Right lobe of liver (tissue), 4 donors: Measurements from ENCODE around the gene MYO5B.

Experiments used
- POLR2A ChIP-seq: fragments of 450-650 bp; IDR thresholded peaks from one replicate; pipeline ENCODE4 v1.6.1; 2017; ENCODE audit warnings: antibody characterized with exemption, mild to moderate bottlenecking
- TF ChIP-seq, protein P1 (sequence below), 4 donors: fragments of 200-600 bp in 3 of 4; fragments of 450-650 bp in 1 of 4; IDR thresholded peaks; one replicate each; pipeline versions ENCODE4 v1.5.1 to v1.8.0; 2016 to 2022; ENCODE audit warnings: antibody characterized with exemption in 4 of 4, mild to moderate bottlenecking in 2 of 4
- donor health status: DM: no; HTN: no; CAD: no.
- donor health status: DM: no; HTN: no; CAD: no.
- donor health status: DM: no; HTN: yes; CAD: no.

GRCh38 chr18:49913221-49913620, 281.7 kb downstream of the MYO5B start:
- TF ChIP-seq, protein P1, sequence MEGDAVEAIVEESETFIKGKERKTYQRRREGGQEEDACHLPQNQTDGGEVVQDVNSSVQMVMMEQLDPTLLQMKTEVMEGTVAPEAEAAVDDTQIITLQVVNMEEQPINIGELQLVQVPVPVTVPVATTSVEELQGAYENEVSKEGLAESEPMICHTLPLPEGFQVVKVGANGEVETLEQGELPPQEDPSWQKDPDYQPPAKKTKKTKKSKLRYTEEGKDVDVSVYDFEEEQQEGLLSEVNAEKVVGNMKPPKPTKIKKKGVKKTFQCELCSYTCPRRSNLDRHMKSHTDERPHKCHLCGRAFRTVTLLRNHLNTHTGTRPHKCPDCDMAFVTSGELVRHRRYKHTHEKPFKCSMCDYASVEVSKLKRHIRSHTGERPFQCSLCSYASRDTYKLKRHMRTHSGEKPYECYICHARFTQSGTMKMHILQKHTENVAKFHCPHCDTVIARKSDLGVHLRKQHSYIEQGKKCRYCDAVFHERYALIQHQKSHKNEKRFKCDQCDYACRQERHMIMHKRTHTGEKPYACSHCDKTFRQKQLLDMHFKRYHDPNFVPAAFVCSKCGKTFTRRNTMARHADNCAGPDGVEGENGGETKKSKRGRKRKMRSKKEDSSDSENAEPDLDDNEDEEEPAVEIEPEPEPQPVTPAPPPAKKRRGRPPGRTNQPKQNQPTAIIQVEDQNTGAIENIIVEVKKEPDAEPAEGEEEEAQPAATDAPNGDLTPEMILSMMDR (IDR thresholded peaks at IDR 0.05): no peak
- no peak for TF ChIP-seq POLR2A
